ENCODE results near the gene UBR4.

UBR4 gene

GRCh38 chr1:19073311-19074186 is 136.5 kb downstream of the UBR4 start:
- DNase-seq (ENCODE audit: low read depth in 2 of 3, low spot score in 2 of 3): no peak

GRCh38 chr1:19072285-19072981 is 137.6 kb downstream of the UBR4 start:
- no peak for DNase-seq (ENCODE audit: low read depth in 2 of 3, low spot score in 2 of 3)

- DNase-seq (ENCODE audit: low read depth in 2 of 3, low spot score in 2 of 3): no peak
These were observed 138.3 kb downstream of the UBR4 start for GRCh38 chr1:19071674-19072281.

DNA sequence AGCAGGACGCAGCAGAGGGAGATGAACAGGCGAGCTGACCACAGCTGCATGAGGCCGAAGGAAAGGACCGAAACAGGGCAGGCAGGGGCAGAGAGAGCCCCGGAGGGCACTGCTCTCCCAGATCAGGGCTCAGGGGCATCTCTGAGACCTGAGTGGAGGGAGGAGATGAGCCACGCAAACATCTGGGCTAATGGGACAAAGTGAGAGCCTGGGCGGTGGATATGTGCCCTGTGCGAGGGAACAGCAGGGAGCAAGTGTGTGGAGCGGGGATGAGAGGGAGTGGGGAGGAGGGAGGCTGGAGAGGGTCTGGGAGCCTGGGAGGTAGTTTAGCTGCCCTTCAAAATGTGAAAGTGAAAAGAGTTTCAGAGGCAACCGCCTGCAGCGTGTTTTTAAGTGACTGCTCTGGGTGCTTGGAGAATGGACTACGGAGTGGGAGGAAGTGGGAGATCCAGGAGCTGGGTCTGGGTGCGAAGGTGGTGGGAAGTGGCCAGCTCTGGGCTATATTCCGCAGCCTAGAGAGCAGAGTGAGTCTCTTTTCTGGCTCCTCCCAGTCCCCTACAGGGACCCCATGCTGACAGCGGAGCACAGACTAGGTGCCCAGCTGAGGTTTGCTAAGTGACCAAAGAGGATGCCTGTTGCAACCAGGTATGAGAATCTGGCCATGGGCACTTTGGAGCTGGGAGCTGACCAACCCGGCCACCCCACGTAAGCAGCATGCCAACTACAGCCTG is 139.0 kb downstream of the UBR4 start:
- DNase-seq (ENCODE audit: low read depth in 2 of 3, low spot score in 2 of 3): no peak

DNA sequence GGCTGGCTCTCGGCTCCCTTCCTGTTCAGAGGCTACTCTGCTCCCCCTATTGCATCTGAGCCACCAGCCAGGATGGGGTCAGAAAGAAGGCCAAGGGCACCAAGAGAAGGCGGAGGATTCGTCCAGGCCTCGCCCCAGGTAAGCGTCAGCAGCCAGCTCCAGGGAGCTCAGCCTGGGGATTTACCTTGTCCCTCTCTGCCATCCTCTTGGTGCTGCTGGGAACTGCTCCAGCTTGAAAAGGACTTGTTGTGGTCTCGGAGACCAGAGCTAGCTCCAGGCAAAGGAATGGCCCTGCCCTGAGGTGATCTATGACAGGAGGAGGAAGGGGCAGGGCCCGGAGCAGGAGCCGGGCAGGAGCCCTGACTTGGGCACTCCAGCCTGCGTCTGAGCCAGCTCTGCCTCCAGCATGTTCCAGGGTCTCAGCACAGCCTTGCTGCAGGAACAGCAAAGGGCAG is 139.8 kb downstream of the UBR4 start:
- DNase-seq (ENCODE audit: low read depth in 2 of 3, low spot score in 2 of 3): no peak

DNA sequence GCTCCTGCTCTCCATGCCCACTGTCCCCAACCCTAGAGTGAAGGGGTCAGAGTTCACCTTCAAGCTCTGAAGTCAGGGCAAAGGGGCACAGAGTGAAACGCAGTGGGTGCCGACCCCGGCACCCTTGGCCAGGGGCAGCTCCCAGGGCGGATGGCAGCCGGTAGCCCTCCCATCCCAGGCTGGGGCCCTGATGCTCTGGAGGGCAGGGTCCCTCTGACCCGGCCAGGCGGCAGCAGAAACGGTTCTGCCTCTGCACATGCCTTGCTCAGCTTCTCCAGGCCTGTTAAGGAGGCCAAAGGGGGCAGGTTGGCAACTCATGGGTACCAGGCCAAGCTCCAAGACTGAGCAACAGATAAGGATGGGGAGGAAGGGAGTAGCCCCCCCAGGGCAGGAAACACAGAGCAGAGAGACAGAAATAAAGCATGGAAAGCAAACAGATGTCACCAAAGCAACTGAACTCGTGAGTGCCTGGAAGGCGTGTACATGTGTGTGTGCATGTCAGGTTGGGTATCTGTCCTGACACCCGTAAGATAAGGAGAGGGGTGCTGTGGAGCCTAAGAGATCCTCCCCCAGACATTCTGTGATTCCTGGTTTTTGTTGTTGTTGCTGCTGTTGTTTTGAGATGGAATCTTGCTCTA is 141.3 kb downstream of the UBR4 start:
- no peak for DNase-seq (ENCODE audit: low read depth in 2 of 3, low spot score in 2 of 3)

DNA sequence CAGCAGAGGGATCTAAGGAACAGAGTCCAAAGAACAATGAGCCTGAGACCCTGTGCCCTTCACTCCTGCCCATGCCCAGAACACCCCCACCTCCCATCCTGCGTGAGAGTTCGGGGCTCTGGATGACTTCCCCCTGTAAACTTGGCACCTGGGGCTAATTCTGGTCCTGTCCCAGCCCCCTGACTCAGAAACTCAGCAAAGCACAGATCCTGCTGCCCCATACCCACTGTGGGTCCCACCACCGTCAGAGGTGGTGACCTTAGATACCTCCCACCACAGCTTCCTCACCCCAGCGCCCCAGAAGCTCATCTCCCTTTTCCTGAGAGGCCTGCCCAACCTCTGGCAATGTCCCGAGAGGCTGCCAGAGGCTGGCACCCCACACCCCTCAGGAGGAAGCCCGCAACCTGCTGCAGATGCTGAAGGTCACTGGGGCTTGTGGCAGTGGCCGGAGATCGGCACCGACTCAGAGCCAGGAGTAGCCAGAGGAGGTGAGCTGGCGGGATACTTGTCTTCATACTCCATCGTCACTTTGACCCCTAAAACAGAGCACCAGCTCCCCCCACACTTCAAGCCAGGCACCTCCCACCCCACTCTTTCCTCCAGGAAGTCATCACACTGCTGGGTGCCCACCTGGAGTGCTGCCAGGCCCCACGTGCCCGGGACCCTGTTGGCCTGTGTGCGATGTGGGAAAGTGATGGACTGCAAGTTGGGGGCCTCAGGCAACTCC is 142.0 kb downstream of the UBR4 start:
- DNase-seq (ENCODE audit: low read depth in 2 of 3, low spot score in 2 of 3): no peak

DNA sequence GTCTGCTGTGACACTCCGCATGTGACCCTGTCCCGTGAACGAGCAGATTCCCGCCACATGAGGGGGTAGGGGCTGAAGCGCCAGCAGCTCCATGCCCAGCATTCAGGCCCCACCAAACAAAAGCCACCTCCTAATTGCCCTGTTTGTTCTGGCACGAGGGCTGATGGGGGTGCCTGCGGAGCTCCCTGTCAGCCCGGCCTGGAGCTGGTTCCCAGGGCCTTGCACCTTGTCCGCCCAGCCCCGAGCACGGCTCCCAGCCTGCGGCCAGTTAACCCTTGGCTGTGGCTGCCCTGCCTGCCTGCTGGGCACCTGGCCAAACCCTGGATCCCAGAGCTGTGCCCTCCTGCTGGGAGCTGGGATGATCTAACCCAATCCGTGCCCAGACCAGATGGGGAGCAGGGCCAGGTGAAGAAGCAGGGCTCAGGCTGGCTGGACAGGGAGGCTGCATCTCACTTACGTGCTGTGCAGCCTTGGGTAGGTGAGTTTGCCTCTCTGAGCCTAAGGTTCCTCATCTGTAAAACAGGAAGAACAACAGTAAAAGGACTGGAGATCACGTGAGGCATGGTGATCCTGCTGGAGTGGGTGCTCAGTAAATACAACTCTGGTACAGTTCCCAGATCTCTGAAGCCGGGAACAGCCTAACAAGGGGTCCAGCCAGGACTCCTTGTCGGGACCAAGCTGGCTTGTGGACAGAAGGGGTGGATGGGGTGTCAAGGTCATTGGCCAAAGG is 142.7 kb downstream of the UBR4 start:
- no peak for DNase-seq (ENCODE audit: low read depth in 2 of 3, low spot score in 2 of 3)

- DNase-seq (ENCODE audit: low read depth in 2 of 3, low spot score in 2 of 3): no peak
These were observed 143.2 kb downstream of the UBR4 start for GRCh38 chr1:19066874-19067181.

DNA sequence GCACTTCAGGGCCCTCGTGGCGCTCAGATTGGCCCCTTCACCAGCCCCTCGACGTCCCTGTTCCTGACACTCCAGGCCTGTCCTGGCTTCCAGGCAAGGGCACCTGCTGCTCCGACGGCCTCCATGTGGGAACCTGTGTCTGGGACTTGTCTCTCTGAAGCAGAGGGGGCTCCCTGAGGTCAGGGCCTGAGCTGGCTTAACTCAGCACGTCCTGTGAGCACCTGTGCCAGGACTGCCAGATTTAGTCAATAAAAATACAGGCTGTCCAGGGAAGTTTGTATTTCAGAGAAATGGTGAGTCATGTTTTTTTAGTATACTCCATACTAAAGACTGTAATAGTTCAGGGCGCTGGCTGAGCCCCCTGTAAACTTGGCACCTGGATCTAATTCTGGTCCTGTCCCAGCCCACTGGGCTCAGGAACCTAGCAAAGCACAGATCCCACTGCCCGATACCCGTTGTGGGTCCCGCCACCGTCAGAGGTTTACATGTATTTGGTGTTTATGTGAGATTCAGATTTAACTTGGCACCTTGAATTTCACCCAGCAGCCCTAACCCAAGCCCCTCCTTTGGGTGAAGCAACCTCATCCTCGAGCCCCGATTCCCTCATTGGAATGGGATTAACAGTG is 143.7 kb downstream of the UBR4 start:
- DNase-seq (ENCODE audit: low read depth in 2 of 3, low spot score in 2 of 3): no peak

- DNase-seq (ENCODE audit: low read depth in 2 of 3, low spot score in 2 of 3): no peak
These were observed 144.4 kb downstream of the UBR4 start for GRCh38 chr1:19065526-19066247.

GRCh38 chr1:19064906-19065450 is 145.1 kb downstream of the UBR4 start:
- DNase-seq (ENCODE audit: low read depth in 2 of 3, low spot score in 2 of 3): no peak

GRCh38 chr1:19063122-19063521 is 146.9 kb downstream of the UBR4 start:
- DNase-seq (ENCODE audit: low read depth in 2 of 3, low spot score in 2 of 3): no peak

GRCh38 chr1:19062258-19063029 is 147.6 kb downstream of the UBR4 start:
- DNase-seq (ENCODE audit: low read depth in 2 of 3, low spot score in 2 of 3): no peak

- no peak for DNase-seq (ENCODE audit: low read depth in 2 of 3, low spot score in 2 of 3)
These were observed 148.3 kb downstream of the UBR4 start for GRCh38 chr1:19061798-19062197.

GRCh38 chr1:19061343-19061742 is 148.7 kb downstream of the UBR4 start:
- no peak for DNase-seq (ENCODE audit: low read depth in 2 of 3, low spot score in 2 of 3)

DNA sequence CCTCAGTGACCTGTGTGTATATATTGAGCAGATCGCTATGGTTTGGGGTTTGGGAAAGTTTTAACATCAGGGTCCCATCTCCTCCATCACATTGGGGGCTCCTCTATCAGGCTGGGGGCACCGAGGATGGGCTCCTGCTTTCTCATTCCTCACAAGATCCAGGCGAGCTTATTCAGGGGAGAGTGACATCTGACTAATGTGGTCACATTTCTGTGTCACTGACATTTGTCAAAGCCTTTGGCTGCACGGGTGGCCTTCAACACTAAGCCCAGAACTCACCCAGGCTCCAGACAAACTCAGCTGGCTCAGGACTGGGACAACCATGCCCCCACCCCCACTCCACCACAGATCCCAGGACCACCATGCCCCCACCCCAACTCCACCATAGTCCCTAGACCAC is 150.3 kb downstream of the UBR4 start:
- DNase-seq (ENCODE audit: low read depth in 2 of 3, low spot score in 2 of 3): no peak

DNA sequence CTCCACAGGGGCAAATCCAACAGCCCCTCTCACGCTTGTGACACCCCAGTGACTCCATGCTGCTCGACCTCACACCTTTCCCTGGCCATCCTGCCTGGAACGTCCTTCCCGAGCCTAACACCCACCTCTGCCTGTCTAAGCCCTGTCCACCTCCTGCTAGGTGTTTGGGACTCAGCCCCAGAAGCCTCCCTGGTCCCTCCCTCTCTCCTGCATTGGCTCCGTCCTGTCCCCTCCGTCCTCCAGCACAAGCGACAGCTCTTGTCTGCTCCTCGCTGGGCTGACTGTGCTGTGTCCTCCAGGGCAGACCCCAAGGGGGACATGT is 151.6 kb downstream of the UBR4 start:
- no peak for DNase-seq (ENCODE audit: low read depth in 2 of 3, low spot score in 2 of 3)

Data from activated CD8-positive, alpha-beta memory T cell treated with anti-CD3 and anti-CD28 coated beads for 48 hours (primary cell).